ENCODE results near the gene SKAP1. TPM values are rescaled to one million over a fixed set of nuclear protein-coding genes. Genes with fewer than 3 reads are reported as not detected.

The SKAP1 gene
- polyA plus RNA-seq, 1 of the 3 experiments (the other 2 are of a cell fraction): not detected

DNA sequence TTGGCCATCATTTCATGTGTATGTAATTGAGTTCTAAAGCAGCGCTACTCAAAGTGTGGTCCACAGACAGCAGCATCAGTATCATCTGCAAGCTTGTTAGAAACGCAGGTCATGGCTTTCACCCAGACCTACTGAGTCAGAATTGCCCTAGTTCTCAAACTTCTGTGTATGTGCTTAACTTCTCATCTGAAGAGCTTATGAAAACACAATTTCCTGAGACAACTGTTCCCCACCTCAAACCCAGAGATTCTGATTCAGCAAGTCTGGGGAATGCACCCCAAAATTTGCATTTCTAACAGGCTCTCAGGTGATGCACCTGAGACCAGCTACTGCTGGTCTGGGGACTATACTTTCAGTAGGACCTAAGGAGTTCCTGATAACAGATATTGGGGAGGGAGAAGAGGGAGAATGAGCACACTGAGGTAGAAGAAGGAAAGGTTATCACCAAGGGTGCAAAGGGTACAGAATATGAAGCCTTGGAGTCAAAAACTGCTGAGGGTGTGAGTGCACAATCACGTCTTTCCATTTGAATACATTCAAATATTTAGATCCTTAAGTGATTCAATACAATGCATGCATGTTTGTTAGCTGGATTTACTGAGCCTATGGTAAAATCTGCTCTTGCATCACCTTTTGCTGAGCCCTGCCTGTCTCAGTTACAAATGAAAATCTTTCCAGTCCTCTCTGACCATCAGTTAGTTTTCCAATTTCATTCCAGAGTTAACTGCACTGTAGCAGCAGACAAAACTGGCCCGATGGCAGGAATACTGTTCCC, 29.2 kb upstream of the SKAP1 start:
- Histone ChIP-seq H3F3A (replicated peaks; ENCODE audit: insufficient read depth) (no peaks in the 10 kb centered on the region), H3K9me3 (no peaks in the 10 kb centered on the region), H3K4me1 (ENCODE audit: control insufficient read depth in 1 of 2, insufficient read depth in 2 of 2, low read depth in 1 of 2, low read length in 1 of 2) (no peaks in the 10 kb centered on the region; a peak in 1 of 4 replicates), H3K4me3 (ENCODE audit: low read depth in 2 of 2, low read length in 1 of 2) (no peak overlapping the region), H3K27me3 (ENCODE audit: insufficient read depth) (peaks cover 88% of the 10 kb centered on the region), H3K9ac (no peak overlapping the region), H3K36me3 (replicated peaks in 1 of 2; ENCODE audit: control insufficient read depth in 1 of 2, insufficient read depth in 2 of 2, low read length in 1 of 2) (no peaks in the 10 kb centered on the region), H3K27ac (ENCODE audit: low read depth in 2 of 2, low read length in 1 of 2) (no peak overlapping the region), H3K79me2 (ENCODE audit: insufficient read depth) (no peaks in the 10 kb centered on the region), H3K4me2 (no peak overlapping the region), H3K9me2 (no peaks in the 10 kb centered on the region), H4K20me1 (ENCODE audit: insufficient read depth) (no peaks in the 10 kb centered on the region), H2AFZ (ENCODE audit: low read depth) (no peak overlapping the region)
- CTCF ChIA-PET: interaction anchor here (1.1 kb wide), 1 partner anchor 115 kb away, joined by 3 read pairs; no protein-coding TSS in a partner anchor
- no peak for DNase-seq
- TF ChIP-seq EP300 (IDR thresholded peaks at IDR 0.05; ENCODE audit: borderline replicate concordance in 1 of 2, low read depth in 1 of 2, low read length in 1 of 2) (no peak), ELF1 (IDR thresholded peaks at IDR 0.05) (no peak), MEF2A (IDR thresholded peaks at IDR 0.05; ENCODE audit: borderline replicate concordance, low read depth) (no peak), GATA2 (CRISPR knock-in tag; IDR thresholded peaks at IDR 0.05) (no peak)
- TF ChIP-seq, protein P1, sequence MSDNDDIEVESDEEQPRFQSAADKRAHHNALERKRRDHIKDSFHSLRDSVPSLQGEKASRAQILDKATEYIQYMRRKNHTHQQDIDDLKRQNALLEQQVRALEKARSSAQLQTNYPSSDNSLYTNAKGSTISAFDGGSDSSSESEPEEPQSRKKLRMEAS (IDR thresholded peaks at IDR 0.05; ENCODE audit: low read depth): no peak
- TF ChIP-seq, protein P2, sequence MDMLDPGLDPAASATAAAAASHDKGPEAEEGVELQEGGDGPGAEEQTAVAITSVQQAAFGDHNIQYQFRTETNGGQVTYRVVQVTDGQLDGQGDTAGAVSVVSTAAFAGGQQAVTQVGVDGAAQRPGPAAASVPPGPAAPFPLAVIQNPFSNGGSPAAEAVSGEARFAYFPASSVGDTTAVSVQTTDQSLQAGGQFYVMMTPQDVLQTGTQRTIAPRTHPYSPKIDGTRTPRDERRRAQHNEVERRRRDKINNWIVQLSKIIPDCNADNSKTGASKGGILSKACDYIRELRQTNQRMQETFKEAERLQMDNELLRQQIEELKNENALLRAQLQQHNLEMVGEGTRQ (IDR thresholded peaks at IDR 0.05; ENCODE audit: borderline replicate concordance, low read depth, low read length): no peak
- TF ChIP-seq, protein P3, sequence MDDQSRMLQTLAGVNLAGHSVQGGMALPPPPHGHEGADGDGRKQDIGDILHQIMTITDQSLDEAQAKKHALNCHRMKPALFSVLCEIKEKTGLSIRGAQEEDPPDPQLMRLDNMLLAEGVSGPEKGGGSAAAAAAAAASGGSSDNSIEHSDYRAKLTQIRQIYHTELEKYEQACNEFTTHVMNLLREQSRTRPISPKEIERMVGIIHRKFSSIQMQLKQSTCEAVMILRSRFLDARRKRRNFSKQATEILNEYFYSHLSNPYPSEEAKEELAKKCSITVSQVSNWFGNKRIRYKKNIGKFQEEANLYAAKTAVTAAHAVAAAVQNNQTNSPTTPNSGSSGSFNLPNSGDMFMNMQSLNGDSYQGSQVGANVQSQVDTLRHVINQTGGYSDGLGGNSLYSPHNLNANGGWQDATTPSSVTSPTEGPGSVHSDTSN (IDR thresholded peaks at IDR 0.05): no peak
- POLR2A ChIA-PET: no interaction called here
- WGBS (ENCODE audit: low lambda C conversion rate): 12% methylated on average over 4 of the region's 4 CpGs

DNA sequence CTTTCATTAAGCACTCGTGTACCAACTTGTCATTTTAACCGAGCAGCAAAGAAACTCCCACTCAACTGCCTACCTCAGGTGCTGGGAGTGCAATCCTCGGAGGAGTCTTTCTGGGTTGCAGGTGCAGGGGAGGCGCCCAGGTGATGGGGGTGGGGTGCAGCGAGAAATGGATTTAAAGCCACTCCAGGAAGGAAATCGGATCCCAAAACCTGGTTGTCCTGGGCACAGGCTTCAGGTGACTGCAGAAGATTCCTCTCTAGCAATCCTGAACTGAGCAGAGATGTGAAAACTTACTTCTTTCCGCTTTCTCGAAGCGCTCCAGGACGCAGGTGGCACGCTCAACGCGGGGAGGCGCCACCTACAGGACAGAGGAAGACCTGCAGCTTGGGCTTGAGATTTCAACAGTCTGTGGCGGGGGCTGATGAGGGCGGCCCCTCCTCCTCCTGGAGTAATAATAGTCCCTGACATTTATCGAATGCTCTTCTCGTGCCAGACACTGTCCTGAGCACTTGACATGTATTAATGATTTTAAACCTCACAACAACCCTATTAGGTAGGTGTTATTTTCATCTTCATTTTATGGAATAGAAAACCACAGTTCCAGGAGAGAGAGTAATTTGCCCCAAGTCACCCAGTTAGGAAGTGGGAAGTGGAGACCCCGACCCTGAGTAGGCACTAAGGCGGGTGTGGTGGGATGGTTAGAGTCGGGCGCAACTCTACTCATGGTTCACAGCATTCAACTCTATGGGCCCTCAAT, 27.2 kb upstream of the SKAP1 start:
- DNase-seq: peak; percentile 72
- Histone ChIP-seq H3K27ac (ENCODE audit: low read depth in 2 of 2, low read length in 1 of 2) (no peak overlapping the region), H3K79me2 (ENCODE audit: insufficient read depth) (no peaks in the 10 kb centered on the region), H3K9ac (no peak overlapping the region), H4K20me1 (ENCODE audit: insufficient read depth) (no peaks in the 10 kb centered on the region), H3K4me3 (ENCODE audit: low read depth in 2 of 2, low read length in 1 of 2) (peak overlapping the region in 1 of 2 experiments; percentile 36; a peak in 1 of 4 replicates), H3K36me3 (replicated peaks in 1 of 2; ENCODE audit: control insufficient read depth in 1 of 2, insufficient read depth in 2 of 2, low read length in 1 of 2) (no peaks in the 10 kb centered on the region), H3K4me2 (peak overlapping the region; percentile 32; the same call in 1 of the 2 replicates), H3K9me2 (no peaks in the 10 kb centered on the region), H3K9me3 (no peaks in the 10 kb centered on the region), H3F3A (replicated peaks; ENCODE audit: insufficient read depth) (no peaks in the 10 kb centered on the region), H2AFZ (ENCODE audit: low read depth) (no peak overlapping the region), H3K4me1 (ENCODE audit: control insufficient read depth in 1 of 2, insufficient read depth in 2 of 2, low read depth in 1 of 2, low read length in 1 of 2) (no peaks in the 10 kb centered on the region; a peak in 1 of 4 replicates), H3K27me3 (ENCODE audit: insufficient read depth) (peaks cover 70% of the 10 kb centered on the region)
- 5% methylated on average over 22 of the region's 22 CpGs for WGBS (ENCODE audit: low lambda C conversion rate)
- CTCF ChIA-PET: interaction anchor here (0.5 to 3.3 kb wide), 58 partner anchors 9 to 602 kb away, joined by 3 to 31 read pairs (median 4); no protein-coding TSS in a partner anchor
- TF ChIP-seq, protein P3 (IDR thresholded peaks at IDR 0.05): no peak
- TF ChIP-seq, protein P4, sequence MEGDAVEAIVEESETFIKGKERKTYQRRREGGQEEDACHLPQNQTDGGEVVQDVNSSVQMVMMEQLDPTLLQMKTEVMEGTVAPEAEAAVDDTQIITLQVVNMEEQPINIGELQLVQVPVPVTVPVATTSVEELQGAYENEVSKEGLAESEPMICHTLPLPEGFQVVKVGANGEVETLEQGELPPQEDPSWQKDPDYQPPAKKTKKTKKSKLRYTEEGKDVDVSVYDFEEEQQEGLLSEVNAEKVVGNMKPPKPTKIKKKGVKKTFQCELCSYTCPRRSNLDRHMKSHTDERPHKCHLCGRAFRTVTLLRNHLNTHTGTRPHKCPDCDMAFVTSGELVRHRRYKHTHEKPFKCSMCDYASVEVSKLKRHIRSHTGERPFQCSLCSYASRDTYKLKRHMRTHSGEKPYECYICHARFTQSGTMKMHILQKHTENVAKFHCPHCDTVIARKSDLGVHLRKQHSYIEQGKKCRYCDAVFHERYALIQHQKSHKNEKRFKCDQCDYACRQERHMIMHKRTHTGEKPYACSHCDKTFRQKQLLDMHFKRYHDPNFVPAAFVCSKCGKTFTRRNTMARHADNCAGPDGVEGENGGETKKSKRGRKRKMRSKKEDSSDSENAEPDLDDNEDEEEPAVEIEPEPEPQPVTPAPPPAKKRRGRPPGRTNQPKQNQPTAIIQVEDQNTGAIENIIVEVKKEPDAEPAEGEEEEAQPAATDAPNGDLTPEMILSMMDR (IDR thresholded peaks at IDR 0.05): peak; percentile 99
- TF ChIP-seq, protein P1 (IDR thresholded peaks at IDR 0.05; ENCODE audit: low read depth): peak; percentile 65; the same call in 1 of the 2 replicates
- TF ChIP-seq, protein P5, sequence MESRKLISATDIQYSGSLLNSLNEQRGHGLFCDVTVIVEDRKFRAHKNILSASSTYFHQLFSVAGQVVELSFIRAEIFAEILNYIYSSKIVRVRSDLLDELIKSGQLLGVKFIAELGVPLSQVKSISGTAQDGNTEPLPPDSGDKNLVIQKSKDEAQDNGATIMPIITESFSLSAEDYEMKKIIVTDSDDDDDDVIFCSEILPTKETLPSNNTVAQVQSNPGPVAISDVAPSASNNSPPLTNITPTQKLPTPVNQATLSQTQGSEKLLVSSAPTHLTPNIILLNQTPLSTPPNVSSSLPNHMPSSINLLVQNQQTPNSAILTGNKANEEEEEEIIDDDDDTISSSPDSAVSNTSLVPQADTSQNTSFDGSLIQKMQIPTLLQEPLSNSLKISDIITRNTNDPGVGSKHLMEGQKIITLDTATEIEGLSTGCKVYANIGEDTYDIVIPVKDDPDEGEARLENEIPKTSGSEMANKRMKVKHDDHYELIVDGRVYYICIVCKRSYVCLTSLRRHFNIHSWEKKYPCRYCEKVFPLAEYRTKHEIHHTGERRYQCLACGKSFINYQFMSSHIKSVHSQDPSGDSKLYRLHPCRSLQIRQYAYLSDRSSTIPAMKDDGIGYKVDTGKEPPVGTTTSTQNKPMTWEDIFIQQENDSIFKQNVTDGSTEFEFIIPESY (IDR thresholded peaks at IDR 0.05; ENCODE audit: borderline replicate concordance, low read depth): no peak
- TF ChIP-seq EP300 (IDR thresholded peaks at IDR 0.05; ENCODE audit: borderline replicate concordance in 1 of 2, low read depth in 1 of 2, low read length in 1 of 2): no peak
- TF ChIP-seq, protein P6, sequence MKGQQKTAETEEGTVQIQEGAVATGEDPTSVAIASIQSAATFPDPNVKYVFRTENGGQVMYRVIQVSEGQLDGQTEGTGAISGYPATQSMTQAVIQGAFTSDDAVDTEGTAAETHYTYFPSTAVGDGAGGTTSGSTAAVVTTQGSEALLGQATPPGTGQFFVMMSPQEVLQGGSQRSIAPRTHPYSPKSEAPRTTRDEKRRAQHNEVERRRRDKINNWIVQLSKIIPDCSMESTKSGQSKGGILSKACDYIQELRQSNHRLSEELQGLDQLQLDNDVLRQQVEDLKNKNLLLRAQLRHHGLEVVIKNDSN (IDR thresholded peaks at IDR 0.05; ENCODE audit: borderline replicate concordance, low read depth): no peak
- peak; percentile 56 for TF ChIP-seq RAD21 (IDR thresholded peaks at IDR 0.05; ENCODE audit: low read length)
- peak; percentile 62 for TF ChIP-seq SMC3 (IDR thresholded peaks at IDR 0.05; ENCODE audit: low read depth, low read length)
- TF ChIP-seq EZH2phosphoT487 (IDR thresholded peaks at IDR 0.05; ENCODE audit: borderline replicate concordance, low read depth): no peak
- POLR2A ChIA-PET: no interaction called here

All from SK-N-SH (cell line).